Measurements from ENCODE around the gene KCNJ14.

DNA sequence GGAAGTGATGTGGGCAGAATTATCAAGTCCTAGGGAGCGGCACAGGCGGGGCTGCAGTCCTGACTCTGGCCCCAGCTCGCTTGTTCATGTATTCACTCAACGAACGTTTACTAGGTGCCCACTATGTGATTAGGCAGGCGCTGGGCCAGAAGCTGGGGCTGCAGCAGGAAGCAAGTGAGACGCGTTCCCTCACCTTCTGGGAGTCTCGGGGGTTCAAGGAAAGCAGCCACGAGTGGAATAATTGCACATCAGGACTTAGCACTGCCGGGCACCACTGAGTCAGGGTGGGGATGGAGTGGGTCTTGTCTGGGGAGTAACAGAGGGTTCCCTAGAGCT is 58.7 kb downstream of the KCNJ14 start:
- TF ChIP-seq, protein P1, sequence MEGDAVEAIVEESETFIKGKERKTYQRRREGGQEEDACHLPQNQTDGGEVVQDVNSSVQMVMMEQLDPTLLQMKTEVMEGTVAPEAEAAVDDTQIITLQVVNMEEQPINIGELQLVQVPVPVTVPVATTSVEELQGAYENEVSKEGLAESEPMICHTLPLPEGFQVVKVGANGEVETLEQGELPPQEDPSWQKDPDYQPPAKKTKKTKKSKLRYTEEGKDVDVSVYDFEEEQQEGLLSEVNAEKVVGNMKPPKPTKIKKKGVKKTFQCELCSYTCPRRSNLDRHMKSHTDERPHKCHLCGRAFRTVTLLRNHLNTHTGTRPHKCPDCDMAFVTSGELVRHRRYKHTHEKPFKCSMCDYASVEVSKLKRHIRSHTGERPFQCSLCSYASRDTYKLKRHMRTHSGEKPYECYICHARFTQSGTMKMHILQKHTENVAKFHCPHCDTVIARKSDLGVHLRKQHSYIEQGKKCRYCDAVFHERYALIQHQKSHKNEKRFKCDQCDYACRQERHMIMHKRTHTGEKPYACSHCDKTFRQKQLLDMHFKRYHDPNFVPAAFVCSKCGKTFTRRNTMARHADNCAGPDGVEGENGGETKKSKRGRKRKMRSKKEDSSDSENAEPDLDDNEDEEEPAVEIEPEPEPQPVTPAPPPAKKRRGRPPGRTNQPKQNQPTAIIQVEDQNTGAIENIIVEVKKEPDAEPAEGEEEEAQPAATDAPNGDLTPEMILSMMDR (IDR thresholded peaks at IDR 0.05), result no peak
- no peak for TF ChIP-seq POLR2A (IDR thresholded peaks at IDR 0.05)
